PC-3 (cell line): Measurements from ENCODE around the gene SNRPA.

Experiments used
- CTCF ChIP-seq: fragments of 300-600 bp; sonication (generic); conservative IDR thresholded peaks from 2 replicates; pipeline ENCODE4 v1.5.1; 2017; ENCODE audit warnings: antibody characterized with exemption, low read depth, mild to moderate bottlenecking, low read length
- EZH2phosphoT487 ChIP-seq: fragments of 300-600 bp; sonication (generic); IDR thresholded peaks from 2 replicates; pipeline ENCODE4 v1.6.1; 2018; ENCODE audit warnings: mild to moderate bottlenecking, antibody characterized with exemption, low read length, borderline replicate concordance

DNA sequence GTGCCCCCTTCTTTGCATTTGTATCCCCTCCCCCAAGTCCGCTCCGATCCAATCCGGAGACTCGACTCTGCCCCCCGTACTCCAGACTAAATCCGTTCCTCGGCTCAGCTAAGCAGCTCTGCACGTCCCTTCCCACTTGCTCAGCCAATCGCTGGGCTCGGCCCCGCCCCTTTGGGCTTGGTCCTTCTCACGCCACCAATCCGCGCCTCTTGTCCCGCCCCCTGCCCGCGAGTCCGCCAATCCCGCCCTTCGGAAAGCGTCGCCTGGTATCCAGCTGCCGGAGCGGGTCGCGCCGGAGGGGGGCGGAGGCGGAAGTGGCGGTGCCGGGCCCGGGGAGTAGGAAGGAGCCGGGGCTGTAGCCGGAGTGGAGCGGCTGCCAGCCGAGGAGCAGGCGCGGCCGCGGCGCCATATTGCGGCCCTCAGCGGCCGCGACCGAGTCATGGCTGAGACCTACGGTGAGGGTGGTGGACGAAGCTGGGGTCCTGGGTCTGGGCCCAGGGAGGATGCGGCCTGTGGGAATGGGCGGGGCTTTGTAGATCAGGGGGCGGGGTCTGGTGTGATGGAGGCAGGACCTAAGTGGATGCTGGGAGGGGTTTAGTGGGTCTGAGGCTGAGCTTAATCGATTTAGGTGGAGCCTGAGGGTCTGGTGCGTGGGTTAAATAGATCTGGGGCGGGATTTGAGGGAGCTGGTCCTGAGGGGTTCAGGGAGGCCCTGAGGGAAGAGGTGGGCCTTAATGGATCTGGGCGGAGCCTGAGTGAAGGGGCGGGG, 27.1 kb downstream of the SNRPA start, which contains the start of gene RAB4B:
- TF ChIP-seq EZH2phosphoT487 (no peak), CTCF (no peak)
